CD4-positive, alpha-beta T cell treated with Interleukin-4 for 1 hour (primary cell): ENCODE measurements around the gene MKRN3.
"Not testable (repeated sequence)": the region's sequence is repeated elsewhere in the genome, so short reads cannot be mapped to it uniquely, and the experiment has no call there.

ENCODE experiments used
- DNase-seq, 2 donors: peaks; one replicate each; pipeline ENCODE4 v3.0.0-alpha.2; 2020 to 2022

Gene MKRN3

GRCh38 chr15:23594252-23594770, 28.8 kb downstream of the MKRN3 start:
- DNase-seq, result no peak

- DNase-seq, result no peak
Observed at GRCh38 chr15:23595368-23595767, 29.9 kb downstream of the MKRN3 start.

- DNase-seq, result no peak
Observed at GRCh38 chr15:23596736-23597135, 31.3 kb downstream of the MKRN3 start.

- DNase-seq, result not testable (repeated sequence)
Observed at GRCh38 chr15:23597278-23597677, 31.8 kb downstream of the MKRN3 start.

GRCh38 chr15:23599053-23599452, 33.6 kb downstream of the MKRN3 start:
- no peak for DNase-seq

- no peak for DNase-seq
Observed at GRCh38 chr15:23602124-23602523, 36.6 kb downstream of the MKRN3 start.

- DNase-seq, result no peak
Observed at GRCh38 chr15:23606226-23606625, 40.8 kb downstream of the MKRN3 start.

GRCh38 chr15:23616536-23616935, 51.1 kb downstream of the MKRN3 start:
- DNase-seq, result no peak
